Upper lobe of left lung (tissue), 4 donors: ENCODE results near the gene SLC26A3.

Source experiments
- CTCF ChIP-seq, 6 experiments: fragments of 450-650 bp in 4 of 6; fragments of 200-600 bp in 2 of 6; sonication (generic) in 2 of 6; IDR thresholded peaks; one replicate each; pipeline ENCODE4 v1.5.1; 2016 to 2019; ENCODE audit warnings: antibody characterized with exemption in 6 of 6
- POLR2AphosphoS5 ChIP-seq, 2 donors: sonication (generic); formaldehyde crosslinking; IDR thresholded peaks; one replicate each; pipeline ENCODE4 v1.5.1; 2017; ENCODE audit warnings: antibody characterized with exemption in 2 of 2

GRCh38 chr7:107767391-107767790 is 35.6 kb downstream of the SLC26A3 start:
- no peak for TF ChIP-seq CTCF (IDR thresholded peaks at IDR 0.05)
- no peak for TF ChIP-seq POLR2AphosphoS5 (IDR thresholded peaks at IDR 0.05)
